Measurements from ENCODE around the gene SMARCA4.

- TF ChIP-seq GATA2 (IDR thresholded peaks at IDR 0.05; ENCODE audit: low read depth, low read length) (no peak), GATA3 (IDR thresholded peaks at IDR 0.05; ENCODE audit: low read depth, low read length) (no peak)
Measured at GRCh38 chr19:11092181-11092538, 131.3 kb downstream of the SMARCA4 start.

All from SH-SY5Y (cell line).